Measurements from ENCODE around the gene FHIT. TPM values are rescaled to one million over a fixed set of nuclear protein-coding genes. Genes with fewer than 3 reads are reported as not detected.

The FHIT gene
- total and polyA plus RNA-seq, 2 experiments from 2014 or later = 9.7 to 16.2 TPM

- Histone ChIP-seq H2AFZ (no peak overlapping the region), H3K4me2 (no peak overlapping the region), H3K4me1 (ENCODE audit: insufficient read depth) (no peaks in the 10 kb centered on the region), H3K9me3 (ENCODE audit: low read depth) (no peaks in the 10 kb centered on the region), H3K36me3 (replicated peaks; ENCODE audit: insufficient read depth, low read depth) (no peaks in the 10 kb centered on the region), H3K4me3 (no peak overlapping the region), H3K27me3 (no peaks in the 10 kb centered on the region), H3K9me2 (replicated peaks; ENCODE audit: insufficient read depth) (no peaks in the 10 kb centered on the region), H3K79me2 (no peaks in the 10 kb centered on the region), H4K20me1 (ENCODE audit: insufficient read depth, poor library complexity, severe bottlenecking) (no peaks in the 10 kb centered on the region), H3K27ac (no peak overlapping the region)
- TF ChIP-seq CTCF (IDR thresholded peaks at IDR 0.05; ENCODE audit: poor library complexity) = no peak
- TF ChIP-seq EZH2phosphoT487 (IDR thresholded peaks at IDR 0.05; ENCODE audit: low read depth, severe bottlenecking, unreplicated experiment) = no peak
- no peak for TF ChIP-seq EZH2 (IDR thresholded peaks at IDR 0.05; ENCODE audit: borderline replicate concordance)
- no peak for DNase-seq (ENCODE audit: low spot score)
These were observed 93.8 kb downstream of the FHIT start for GRCh38 chr3:61157414-61157813.

GRCh38 chr3:61155701-61156292 lies 95.5 kb downstream of the FHIT start:
- H4K20me1 ChIP-seq (ENCODE audit: insufficient read depth, poor library complexity, severe bottlenecking) = no peaks in the 10 kb centered on the region
- no peaks in the 10 kb centered on the region for H3K36me3 ChIP-seq (replicated peaks; ENCODE audit: insufficient read depth, low read depth)
- H3K9me2 ChIP-seq (replicated peaks; ENCODE audit: insufficient read depth) = no peaks in the 10 kb centered on the region
- H3K27me3 ChIP-seq = no peaks in the 10 kb centered on the region
- H3K4me2 ChIP-seq = no peak overlapping the region
- WGBS (ENCODE audit: low lambda C conversion rate, missing lambda C conversion rate) = 89% methylated on average over 3 of the region's 3 CpGs
- no peak overlapping the region for H3K27ac ChIP-seq
- no peak overlapping the region for H3K4me3 ChIP-seq
- TF ChIP-seq CTCF (IDR thresholded peaks at IDR 0.05; ENCODE audit: poor library complexity) (no peak), EZH2phosphoT487 (IDR thresholded peaks at IDR 0.05; ENCODE audit: low read depth, severe bottlenecking, unreplicated experiment) (no peak), EZH2 (IDR thresholded peaks at IDR 0.05; ENCODE audit: borderline replicate concordance) (no peak)
- no peak for DNase-seq (ENCODE audit: low spot score)
- H3K9me3 ChIP-seq (ENCODE audit: low read depth) = no peaks in the 10 kb centered on the region
- H3K4me1 ChIP-seq (ENCODE audit: insufficient read depth) = no peaks in the 10 kb centered on the region
- H2AFZ ChIP-seq = no peak overlapping the region
- H3K79me2 ChIP-seq = no peaks in the 10 kb centered on the region

GRCh38 chr3:61154457-61155198 lies 96.6 kb downstream of the FHIT start:
- no peak overlapping the region for H3K4me3 ChIP-seq
- no peak for DNase-seq (ENCODE audit: low spot score)
- TF ChIP-seq EZH2 (IDR thresholded peaks at IDR 0.05; ENCODE audit: borderline replicate concordance) = no peak
- no peak for TF ChIP-seq EZH2phosphoT487 (IDR thresholded peaks at IDR 0.05; ENCODE audit: low read depth, severe bottlenecking, unreplicated experiment)
- TF ChIP-seq CTCF (IDR thresholded peaks at IDR 0.05; ENCODE audit: poor library complexity) = no peak
- no peak overlapping the region for H3K4me2 ChIP-seq
- H2AFZ ChIP-seq = no peak overlapping the region
- no peaks in the 10 kb centered on the region for H3K9me3 ChIP-seq (ENCODE audit: low read depth)
- no peak overlapping the region for H3K27ac ChIP-seq
- no peaks in the 10 kb centered on the region for H3K36me3 ChIP-seq (replicated peaks; ENCODE audit: insufficient read depth, low read depth)
- no peaks in the 10 kb centered on the region for H3K79me2 ChIP-seq
- H3K4me1 ChIP-seq (ENCODE audit: insufficient read depth) = no peaks in the 10 kb centered on the region
- H3K9me2 ChIP-seq (replicated peaks; ENCODE audit: insufficient read depth) = no peaks in the 10 kb centered on the region
- H4K20me1 ChIP-seq (ENCODE audit: insufficient read depth, poor library complexity, severe bottlenecking) = no peaks in the 10 kb centered on the region
- H3K27me3 ChIP-seq = no peaks in the 10 kb centered on the region
- 84% methylated on average over 7 of the region's 7 CpGs for WGBS (ENCODE audit: low lambda C conversion rate, missing lambda C conversion rate)

All from hepatocyte (in vitro differentiated cells).